Left kidney (tissue), 2 donors: ENCODE data around the gene METTL8. TPM values are rescaled to one million over a fixed set of nuclear protein-coding genes. Genes with fewer than 3 reads are reported as not detected.
"Not testable (repeated sequence)": the region's sequence is repeated elsewhere in the genome, so short reads cannot be mapped to it uniquely, and the experiment has no call there.

ENCODE experiments used
- DNase-seq: peaks from one replicate; pipeline ENCODE4 v3.0.0-alpha.2; 2013
- polyA plus RNA-seq: library from polyadenylated mRNA; unstranded; fragments of 120-200 nt; gene quantifications from one replicate; pipeline ENCODE4 v1.2.1, GENCODE V29; 2013; ENCODE audit not compliant: insufficient read length

Gene METTL8
- polyA plus RNA-seq, 1 donor: 21.0 TPM

DNA sequence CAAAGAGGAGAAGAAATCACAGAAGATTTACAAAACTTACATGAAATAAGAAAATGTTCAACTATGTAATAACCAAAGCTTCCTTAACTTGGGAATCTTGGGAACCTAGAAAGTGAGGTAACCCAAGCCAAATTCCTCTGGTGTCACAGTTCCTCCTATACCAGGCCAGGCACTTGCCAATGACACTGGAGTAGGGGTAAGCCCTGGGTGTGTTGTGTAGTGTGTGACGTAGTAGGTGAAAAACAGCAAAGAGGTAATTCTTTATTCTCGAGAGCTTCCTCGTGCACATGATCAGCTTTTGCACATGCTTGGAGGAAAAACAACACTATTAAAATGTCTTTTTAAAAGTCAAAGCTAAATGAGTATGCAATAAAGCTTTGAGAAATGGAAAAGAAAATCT, 118.0 kb downstream of the METTL8 start:
- no peak for DNase-seq

DNA sequence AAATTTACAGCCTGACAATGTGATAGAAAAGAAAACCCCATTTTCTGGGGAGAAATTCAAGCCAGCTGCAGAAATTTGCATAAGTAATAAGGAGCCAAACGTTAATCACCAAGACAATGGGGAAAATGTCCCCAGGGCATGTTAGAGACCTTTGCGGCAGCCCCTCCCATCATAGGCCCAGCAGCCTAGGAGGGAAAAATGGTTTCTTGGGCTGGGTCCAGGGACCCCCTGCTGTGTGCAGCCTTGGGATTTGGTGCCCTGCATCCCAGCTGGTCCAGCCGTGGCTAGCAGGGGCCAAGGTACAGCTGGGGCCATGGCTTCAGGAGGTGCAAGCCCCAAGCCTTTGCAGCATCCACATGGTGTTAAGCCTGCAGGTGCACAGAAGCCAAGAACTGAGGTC, 121.6 kb downstream of the METTL8 start:
- not testable (repeated sequence) for DNase-seq

DNA sequence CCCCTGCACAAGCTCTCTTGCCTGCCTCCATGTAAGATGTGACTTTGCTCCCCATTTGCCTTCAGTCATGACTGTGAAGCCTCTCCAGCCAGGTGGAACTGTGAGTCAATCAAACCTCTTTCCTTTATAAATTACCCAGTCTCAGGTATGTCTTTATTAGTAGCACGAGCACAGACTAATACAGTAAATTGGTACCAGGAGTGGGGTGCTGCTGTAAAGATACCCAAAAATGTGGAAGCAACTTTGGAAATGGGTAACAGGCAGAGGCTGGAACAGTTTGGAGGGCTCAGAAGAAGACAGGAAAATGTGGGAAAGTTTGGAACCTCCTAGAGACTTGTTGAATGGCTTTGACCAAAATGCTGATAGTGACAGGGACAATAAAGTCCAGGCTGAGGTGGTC, 122.2 kb downstream of the METTL8 start:
- DNase-seq: not testable (repeated sequence)

DNA sequence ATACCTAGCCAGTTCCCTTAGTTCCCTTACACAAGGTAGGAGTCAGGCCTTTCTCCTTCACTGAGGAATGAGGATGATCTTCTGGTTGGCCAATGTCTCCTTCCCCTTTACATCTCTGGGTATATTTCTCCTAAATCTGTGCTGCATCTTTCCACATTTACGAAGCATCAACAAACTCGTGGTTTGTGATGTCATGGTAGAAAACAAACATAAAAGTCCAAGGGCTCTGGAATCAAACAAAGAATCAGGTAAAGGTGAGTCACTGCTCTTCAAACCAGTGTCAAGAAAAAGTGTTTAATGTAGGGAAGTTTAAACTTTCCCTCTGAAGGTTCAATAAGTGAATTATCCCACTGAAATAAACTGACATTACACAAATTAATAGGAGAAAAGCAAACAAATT, 122.9 kb downstream of the METTL8 start:
- no peak for DNase-seq

DNA sequence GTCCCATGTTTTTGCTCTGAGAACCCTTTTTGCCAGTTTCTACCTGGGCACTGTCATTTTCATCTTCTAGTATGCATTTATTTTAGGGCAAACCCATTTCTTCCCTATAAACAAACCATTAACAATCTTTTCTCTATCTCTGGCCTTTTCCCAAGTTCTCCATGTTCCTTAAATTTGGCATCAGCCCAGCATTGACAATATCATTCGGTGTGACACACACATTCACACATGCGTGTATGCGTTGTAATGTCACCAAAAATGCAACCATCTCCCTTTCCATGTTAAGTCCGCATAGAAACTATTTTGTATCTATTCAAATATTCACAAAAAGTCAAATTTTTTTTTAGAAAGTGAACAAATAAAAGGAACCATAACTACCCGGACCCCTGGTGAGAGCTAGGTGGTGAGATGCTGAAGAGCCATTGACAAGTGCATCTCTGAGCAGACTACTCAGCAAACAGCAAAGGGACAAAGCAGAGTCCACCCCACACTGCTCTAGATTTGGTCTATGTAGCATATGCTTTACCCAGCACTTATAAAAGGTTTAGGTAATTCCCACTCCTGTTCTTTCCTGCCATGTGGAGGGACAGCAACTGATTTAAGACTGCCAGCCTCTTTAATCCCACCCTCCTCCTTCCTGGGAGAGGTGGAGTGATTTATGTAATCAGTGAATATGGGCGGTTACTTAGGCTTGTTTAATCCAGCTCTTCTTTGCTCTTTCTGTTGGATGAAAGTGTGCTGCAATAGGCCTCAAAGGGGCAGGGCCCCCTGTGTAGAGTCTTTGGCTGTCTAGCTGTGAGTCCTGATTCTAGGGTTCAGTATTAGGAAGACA, 124.1 kb downstream of the METTL8 start:
- DNase-seq: no peak

DNA sequence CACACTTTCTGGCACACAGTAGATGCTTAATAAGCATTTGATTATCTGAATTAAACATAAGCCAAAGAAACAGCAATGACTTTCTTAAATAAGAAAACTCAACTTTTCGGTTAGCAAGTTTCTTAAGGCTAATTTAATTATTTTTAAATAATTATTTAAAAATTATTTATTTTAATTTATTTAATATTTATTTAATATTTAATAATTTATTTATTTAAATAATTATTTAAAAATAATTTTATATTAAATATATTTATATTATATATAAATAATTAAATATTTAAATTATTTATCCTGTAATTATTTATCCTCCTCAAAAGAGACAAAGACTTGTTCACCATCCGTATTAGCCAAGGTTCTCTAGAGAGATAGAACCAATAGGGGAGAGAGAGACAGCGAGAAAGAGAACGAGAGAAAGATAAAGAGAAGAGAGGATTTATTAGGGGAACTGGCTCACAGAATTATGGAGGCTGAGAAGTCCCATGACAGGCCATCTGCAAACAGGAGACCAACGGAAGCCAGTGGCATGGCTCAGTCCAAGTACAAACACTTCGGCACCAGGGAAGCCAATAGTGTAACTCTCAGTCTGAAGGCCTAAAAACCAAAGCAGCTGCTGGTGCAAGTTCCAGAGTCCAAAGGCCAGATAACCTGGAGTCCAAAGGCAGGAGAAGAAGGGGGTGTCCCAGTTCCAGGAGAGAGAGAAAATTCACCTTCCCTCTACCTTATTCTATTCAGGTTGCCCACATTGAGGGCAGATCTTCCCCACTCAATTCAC, 125.3 kb downstream of the METTL8 start:
- DNase-seq: no peak

DNA sequence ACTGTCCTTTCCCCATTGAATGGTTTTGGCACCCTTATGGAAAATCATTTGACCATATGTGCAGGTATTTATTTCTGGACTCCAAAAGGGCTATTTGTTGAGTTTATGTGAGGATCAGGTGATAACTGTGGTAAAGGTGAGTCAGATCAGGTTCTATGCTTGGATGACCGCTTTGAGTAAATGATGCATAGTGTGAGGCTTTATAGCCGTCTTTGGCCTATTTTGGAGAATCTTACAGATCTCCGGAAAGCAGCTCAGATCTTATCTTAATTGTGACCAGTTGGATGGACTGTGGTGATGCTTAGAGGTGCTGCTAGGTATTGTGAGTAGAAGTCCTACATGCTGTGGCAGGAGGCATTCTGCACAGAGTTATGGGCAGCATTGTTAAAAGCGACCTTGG, 126.2 kb downstream of the METTL8 start:
- DNase-seq: no peak

DNA sequence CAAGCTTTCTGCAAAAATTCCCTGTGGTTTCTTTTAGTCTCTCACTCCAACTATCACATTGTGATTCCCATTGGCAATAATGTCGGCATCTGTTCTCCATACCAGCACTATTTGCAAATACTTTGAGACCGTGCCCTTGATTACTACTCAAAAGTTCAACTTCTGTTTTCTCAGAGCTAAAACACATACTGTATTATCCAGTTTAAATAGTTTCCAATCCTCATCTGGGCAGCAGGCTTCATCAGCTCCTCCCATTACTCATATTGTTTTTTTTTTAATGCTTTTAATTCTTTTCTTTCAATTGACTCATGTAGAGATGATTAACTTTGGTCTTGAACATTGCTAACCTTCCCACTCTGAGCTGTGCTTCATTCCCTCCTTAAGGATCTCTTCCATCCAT, 135.8 kb downstream of the METTL8 start:
- no peak for DNase-seq

DNA sequence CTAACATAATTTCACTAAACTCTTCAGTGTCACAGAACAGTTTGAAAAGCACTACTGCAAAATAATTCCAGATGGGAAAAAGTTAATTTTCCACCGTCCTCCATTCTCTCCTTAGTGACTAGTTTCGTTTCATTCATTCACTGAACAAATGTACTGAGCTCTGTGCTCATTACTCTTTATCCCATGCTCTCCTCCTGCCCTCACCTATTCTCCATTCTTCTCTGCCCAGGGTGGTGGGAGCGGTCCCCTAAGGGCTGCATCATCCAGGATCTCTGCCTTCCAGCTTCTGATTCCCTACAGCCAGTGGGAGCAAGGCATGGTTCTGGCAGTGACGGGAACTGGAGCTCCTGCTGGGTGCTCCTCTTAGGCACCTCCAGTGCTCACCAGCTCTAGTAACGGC, 139.2 kb downstream of the METTL8 start:
- DNase-seq: no peak

DNA sequence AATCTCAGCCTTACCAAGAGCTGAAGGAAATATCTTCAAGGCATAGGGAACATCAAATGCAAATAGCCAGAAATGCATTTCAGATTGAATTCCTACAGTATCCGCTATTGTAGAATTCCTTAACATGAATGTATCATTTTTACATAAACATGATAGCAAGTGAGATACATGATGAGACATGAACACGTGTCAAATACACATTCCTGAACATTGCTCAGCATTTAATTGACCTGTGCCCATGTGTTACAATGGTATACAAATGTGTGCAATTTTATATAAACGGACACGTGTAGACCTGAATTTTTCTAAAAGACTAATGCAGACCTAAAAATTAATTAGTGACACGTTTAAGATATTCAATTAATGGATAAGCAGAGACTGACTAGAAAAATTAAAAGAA, 140.1 kb downstream of the METTL8 start:
- no peak for DNase-seq

DNA sequence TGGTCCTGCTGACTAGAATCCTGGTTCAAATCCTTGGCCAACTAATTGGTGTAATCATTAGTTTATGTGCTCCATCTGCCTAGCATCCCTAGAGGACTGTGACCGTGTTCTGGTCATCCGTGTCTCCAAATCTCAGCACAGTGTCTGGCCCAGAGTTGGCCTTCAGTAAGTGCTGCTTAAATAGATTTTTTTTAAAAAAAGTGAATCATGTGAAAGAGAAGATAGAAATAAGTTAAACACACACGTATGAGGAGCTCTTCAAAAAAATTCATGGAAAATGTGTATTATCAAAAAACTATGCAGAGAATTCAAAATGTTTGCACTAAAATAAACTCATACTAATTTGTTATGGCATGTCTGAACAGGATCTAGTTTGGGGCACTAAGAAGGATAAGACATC, 143.8 kb downstream of the METTL8 start:
- no peak for DNase-seq

DNA sequence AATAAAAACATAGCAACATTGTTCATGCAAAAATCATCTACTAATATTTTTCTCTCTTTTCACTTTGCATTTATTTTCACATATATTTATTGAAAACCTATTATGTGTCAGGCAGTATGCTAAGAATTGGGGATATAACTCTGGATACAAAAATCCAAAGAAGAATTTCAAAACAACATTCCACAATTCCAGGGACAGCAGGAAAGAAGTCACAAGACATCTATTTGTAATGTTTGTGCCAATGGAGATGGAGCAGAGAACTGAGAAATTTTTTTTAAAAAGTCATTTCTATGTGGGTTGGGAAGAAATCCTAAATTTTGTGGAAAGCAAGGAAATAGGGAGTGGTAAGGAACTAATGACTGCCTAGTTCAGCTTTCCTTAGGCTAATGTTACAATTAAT, 144.5 kb downstream of the METTL8 start:
- DNase-seq: no peak

DNA sequence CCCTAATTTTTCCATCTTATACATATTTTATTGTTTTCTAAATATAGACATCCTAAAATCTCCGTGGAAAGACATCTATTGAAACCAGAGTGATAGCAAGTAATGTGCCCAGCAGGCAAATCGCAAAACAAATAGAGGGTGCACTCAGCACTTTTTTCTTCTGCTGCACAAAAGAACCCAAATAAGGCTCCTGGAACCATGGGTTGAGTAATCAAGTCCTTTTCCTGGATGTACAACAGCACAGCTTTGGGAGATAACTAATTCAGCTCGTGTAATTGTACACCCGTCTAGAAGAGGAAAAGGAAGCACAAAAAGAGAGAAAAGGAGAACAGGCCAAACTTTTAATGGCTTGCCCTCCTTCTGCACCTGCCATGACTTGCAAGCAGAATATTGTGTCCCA, 146.2 kb downstream of the METTL8 start:
- no peak for DNase-seq

DNA sequence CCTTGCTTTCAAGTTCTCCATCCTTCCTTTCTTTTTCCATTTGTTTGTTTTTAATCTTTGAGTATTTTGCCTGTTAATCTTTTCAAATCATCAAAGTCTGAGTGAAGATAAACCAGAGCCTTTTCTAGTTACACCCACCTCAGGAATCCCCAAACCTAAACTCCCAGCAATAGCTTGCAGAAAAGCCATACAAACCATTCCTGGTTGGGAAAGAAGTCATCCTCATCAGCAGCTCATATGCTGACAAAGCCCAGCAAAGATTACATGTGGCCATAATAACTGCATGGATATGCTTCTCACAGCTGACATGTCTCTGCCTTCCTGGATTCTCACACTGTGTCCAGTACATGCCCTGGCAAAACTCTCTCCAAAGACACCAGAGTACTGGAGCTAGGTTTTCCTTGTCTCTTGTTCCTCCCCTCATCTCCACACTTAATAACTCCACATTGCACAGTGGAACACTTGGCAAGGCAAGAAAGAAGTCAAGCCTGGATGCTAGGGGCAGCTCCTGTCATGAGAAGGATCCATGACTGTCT, 146.7 kb downstream of the METTL8 start:
- no peak for DNase-seq

DNA sequence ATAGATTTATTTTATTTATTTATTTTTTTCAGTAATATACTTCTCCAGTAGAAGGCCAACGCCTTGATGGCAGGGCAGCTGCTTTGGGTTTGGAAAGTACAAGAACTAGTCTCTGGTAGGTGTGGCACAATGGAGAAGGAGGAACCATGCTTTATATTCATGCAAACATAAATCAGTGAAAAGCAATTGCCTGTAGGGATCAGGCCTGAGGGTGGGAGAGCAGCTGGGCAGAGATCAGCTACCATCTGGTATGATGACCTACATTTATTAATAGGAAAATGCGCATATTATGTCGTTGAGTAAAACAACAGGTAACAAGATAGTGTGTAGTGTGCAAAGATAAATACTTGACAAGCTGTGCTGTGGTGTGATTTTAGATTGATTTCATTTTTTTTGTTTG, 152.7 kb downstream of the METTL8 start:
- no peak for DNase-seq

DNA sequence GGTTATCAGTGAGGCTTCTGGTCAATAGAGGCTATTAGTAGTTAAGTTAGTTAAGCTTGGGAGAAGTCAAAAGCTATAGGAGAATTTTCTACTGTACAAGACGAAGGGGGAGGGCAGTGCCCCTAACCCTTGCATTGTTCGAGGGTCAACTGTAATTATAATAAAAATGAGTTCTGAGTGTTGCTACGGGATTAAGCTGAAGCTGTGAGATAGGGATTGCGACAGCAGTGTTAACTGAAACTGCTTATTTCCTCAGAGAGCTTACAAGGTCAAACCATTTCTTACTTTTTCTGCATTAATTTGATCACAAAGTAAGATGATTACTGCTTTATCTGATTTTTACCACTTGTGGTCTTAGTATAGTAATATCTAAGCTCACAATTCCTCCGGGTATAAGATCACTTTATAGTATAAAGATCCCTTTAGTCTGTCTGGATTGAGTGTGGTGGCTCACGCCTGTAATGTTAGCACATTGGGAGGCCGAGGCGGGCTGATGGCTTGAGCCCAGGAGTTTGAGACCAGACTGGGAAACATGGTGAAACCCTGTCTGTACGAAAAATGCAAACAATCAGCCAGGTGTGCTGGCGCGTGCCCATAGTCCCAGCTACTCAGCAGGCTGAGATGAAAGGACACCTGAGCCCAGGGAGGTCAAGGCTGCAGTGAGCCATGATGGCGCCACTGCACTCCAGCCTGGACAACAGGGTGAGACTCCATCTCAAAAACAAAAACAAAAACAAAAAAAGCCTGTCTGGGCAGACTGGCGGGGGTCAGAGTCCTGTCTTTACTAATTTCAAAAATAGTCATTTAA, 153.6 kb downstream of the METTL8 start:
- DNase-seq: no peak

DNA sequence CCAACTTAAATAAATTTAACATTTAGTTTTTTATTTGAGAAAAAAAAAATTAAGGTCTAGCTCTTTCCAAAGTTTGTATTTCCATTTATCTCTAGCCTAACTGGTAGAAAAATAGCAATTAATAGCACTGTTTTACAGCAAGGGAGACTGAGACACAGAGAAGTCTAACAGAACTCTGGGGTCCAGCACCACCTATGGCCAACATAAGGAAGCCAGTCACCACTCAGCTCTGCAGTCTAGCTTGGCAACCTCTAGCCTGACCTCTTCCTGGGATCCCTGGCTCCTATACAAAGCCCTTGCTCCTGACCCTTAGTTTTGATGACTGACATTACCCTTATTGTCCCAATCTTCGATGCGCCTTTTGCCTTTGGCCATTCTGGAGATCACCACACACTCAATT, 159.0 kb downstream of the METTL8 start:
- no peak for DNase-seq

DNA sequence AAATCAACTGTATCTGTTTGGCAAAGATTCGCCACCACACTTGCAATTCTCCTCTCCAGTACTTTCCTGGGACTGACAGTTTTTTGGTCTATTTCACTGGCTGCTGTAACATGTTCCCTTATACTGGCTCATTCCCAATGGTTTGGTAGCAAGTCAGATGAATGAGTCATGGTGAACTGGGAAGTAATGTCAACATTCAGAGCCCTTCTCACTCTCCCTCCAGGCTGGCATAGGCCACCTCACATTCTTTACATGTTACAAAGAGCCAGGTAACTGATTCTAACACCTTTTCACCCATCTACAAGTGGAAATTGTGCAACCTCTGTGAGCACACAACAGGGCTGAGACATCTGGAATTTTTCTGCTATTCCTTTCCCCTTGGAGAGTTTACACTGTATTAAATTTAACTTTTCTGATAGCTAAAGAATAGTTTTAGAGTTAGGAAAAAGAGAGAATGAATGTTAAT, 161.8 kb downstream of the METTL8 start:
- no peak for DNase-seq

DNA sequence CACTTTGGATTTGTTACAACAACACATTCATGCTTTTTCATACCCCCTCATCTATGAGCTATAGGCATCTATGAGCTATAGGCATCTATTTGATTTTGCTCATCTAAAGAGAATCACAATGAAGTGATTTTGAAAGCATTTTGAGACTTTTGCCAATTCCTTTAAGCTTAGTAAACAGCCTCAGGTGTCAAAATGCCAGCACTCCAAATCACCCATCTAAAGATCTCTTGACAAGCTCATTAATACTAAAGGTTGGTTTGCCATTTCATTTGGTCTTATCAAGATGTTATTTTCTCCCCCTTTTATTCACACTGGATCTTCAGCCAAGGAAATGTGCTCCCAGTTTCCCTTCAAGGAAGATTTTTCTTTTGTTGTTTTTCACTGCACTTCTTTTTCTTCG, 162.4 kb downstream of the METTL8 start:
- DNase-seq: no peak

DNA sequence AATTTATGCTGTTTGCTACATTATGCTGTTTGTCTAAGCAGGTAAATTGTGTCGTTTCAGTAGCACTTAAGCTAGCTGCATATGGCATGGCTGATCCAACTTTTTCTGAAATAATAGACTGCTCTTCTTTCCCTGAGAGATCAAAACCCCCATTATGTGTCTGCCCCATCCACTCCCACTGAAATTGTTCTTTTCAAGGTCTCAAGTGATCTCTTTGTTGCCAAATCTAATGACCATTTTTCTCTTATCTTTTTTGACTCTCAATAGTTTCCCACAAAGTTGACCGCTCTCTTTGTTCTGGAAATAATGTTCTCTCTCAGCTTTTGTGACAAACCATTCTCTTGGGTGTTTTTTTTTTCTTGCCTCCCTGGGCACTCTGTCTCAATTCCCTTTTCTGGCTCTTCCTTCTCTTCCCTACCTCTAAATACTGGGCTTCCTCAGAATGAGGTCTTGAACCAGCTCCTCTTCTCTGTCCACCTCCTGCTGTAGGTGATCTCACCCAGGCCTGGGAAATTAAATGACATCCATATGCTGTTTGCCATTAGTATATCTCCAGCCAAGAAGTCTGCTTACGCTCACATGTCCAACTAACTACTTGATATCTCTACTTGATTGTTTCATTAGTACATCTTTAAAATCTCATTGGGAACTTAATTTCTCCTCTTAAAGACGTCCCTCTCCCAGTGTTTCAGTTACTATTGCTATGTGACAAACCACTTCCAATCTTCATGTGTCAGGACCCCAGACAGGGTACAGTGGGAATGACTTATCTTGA, 165.7 kb downstream of the METTL8 start:
- DNase-seq: no peak
